WTC11 (cell line): ENCODE data around the gene CACNA1D. TPM values are rescaled to one million over a fixed set of nuclear protein-coding genes. Genes with fewer than 3 reads are reported as not detected.

Source experiments
- ATAC-seq: fragments of 200-7000 bp; cut with Tn5 transposase; 2 replicates; pipeline ENCODE4 v1.10.0; 2021; ENCODE audit warnings: mild to moderate bottlenecking, moderate library complexity
- CTCF ChIA-PET: fragments of 300-600 bp; sonication (Branson Sonifier 250); formaldehyde crosslinking; loops from one replicate; lab custom pipeline; 2021; ENCODE audit warnings: antibody characterized with exemption; lab: Charles Lee
- POLR2A ChIA-PET: fragments of 350-600 bp; sonication (Branson Sonifier 250); formaldehyde crosslinking; loops from one replicate; lab custom pipeline; 2021; ENCODE audit warnings: antibody characterized with exemption; lab: Charles Lee
- DNase-seq: peaks from one replicate; pipeline ENCODE4 v3.0.0; 2021; ENCODE audit warnings: low spot score
- H3K27ac Mint-ChIP-seq: 2 replicates; pipeline ENCODE4 v1.8.0; 2021; ENCODE audit warnings: mixed read lengths
- H3K27me3 Mint-ChIP-seq: 2 replicates; pipeline ENCODE4 v1.8.0; 2021; ENCODE audit warnings: low read depth, mild to moderate bottlenecking, moderate library complexity, mixed read lengths
- H3K36me3 Mint-ChIP-seq: 2 replicates; pipeline ENCODE4 v1.8.0; 2021; ENCODE audit warnings: mixed read lengths
- H3K4me1 Mint-ChIP-seq: 2 replicates; pipeline ENCODE4 v1.8.0; 2022; ENCODE audit warnings: mixed read lengths
- H3K4me3 Mint-ChIP-seq: 2 replicates; pipeline ENCODE4 v1.8.0; 2021; ENCODE audit warnings: mild to moderate bottlenecking, moderate library complexity, mixed read lengths
- H3K9me3 Mint-ChIP-seq: 2 replicates; pipeline ENCODE4 v1.8.0; 2021; ENCODE audit warnings: mixed read lengths
- ATF6 ChIP-seq: sonication (generic); formaldehyde crosslinking; IDR thresholded peaks from 2 replicates; pipeline ENCODE4 v1.8.1; 2023; ENCODE audit warnings: mild to moderate bottlenecking, missing genetic modification reagents
- ELF4 ChIP-seq: sonication (generic); formaldehyde crosslinking; IDR thresholded peaks from 2 replicates; pipeline ENCODE4 v1.8.1; 2022; ENCODE audit warnings: low read depth, mild to moderate bottlenecking, moderate library complexity, missing genetic modification reagents
- FOXK1 ChIP-seq: sonication (generic); formaldehyde crosslinking; IDR thresholded peaks from 2 replicates; pipeline ENCODE4 v1.8.0; 2022; ENCODE audit warnings: mild to moderate bottlenecking, moderate library complexity, missing genetic modification reagents
- FOXP4 ChIP-seq: sonication (generic); formaldehyde crosslinking; IDR thresholded peaks from 2 replicates; pipeline ENCODE4 v1.8.0; 2022; ENCODE audit warnings: mild to moderate bottlenecking, missing genetic modification reagents
- HMGA2 ChIP-seq: fragments of 250-450 bp; sonication (Bioruptor Pico); IDR thresholded peaks from 2 replicates; pipeline ENCODE4 v1.4.0; 2021; ENCODE audit warnings: mild to moderate bottlenecking, moderate library complexity
- HMGXB4 ChIP-seq: sonication (generic); formaldehyde crosslinking; IDR thresholded peaks from 2 replicates; pipeline ENCODE4 v1.8.1; 2023; ENCODE audit warnings: mild to moderate bottlenecking, moderate library complexity, missing genetic modification reagents
- MYBL2 ChIP-seq: sonication (generic); formaldehyde crosslinking; IDR thresholded peaks from 2 replicates; pipeline ENCODE4 v1.8.1; 2023; ENCODE audit warnings: mild to moderate bottlenecking, moderate library complexity, missing genetic modification reagents
- NFE2L1 ChIP-seq: sonication (generic); formaldehyde crosslinking; IDR thresholded peaks from 2 replicates; pipeline ENCODE4 v1.8.1; 2023; ENCODE audit warnings: missing genetic modification reagents
- SMAD3 ChIP-seq: sonication (generic); formaldehyde crosslinking; IDR thresholded peaks from 2 replicates; pipeline ENCODE4 v1.8.0; 2022; ENCODE audit warnings: missing genetic modification reagents, mild to moderate bottlenecking, borderline replicate concordance
- ZBTB21 ChIP-seq: sonication (generic); formaldehyde crosslinking; IDR thresholded peaks from 2 replicates; pipeline ENCODE4 v1.8.1; 2023; ENCODE audit warnings: mild to moderate bottlenecking, missing genetic modification reagents, borderline replicate concordance
- ZNF396 ChIP-seq: fragments of 250-450 bp; sonication (Bioruptor Pico); IDR thresholded peaks from 2 replicates; pipeline ENCODE4 v1.8.0; 2021; ENCODE audit warnings: mild to moderate bottlenecking, moderate library complexity, borderline replicate concordance
- ZNF416 ChIP-seq: fragments of 250-450 bp; sonication (Bioruptor Pico); IDR thresholded peaks from 2 replicates; pipeline ENCODE4 v1.9.0; 2021; ENCODE audit warnings: mild to moderate bottlenecking, inconsistent platforms
- total RNA-seq: library from RNA; stranded (reverse); gene quantifications from 3 replicates; pipeline ENCODE4 v1.2.3, GENCODE V29; 2021
- TF ChIP-seq, protein P1 (sequence below): sonication (generic); formaldehyde crosslinking; IDR thresholded peaks from 2 replicates; pipeline ENCODE4 v1.8.1; 2023; ENCODE audit warnings: mild to moderate bottlenecking, missing genetic modification reagents, borderline replicate concordance
- TF ChIP-seq, protein P2 (sequence below): sonication (generic); formaldehyde crosslinking; IDR thresholded peaks from 2 replicates; pipeline ENCODE4 v1.8.1; 2022; ENCODE audit warnings: mild to moderate bottlenecking, moderate library complexity, missing genetic modification reagents
- TF ChIP-seq, protein P3 (sequence below): sonication (generic); formaldehyde crosslinking; IDR thresholded peaks from 2 replicates; pipeline ENCODE4 v1.8.0; 2023; ENCODE audit warnings: mild to moderate bottlenecking, missing genetic modification reagents

Gene CACNA1D
- total RNA-seq, 1 experiment from 2014 or later, result 2.3 TPM

DNA sequence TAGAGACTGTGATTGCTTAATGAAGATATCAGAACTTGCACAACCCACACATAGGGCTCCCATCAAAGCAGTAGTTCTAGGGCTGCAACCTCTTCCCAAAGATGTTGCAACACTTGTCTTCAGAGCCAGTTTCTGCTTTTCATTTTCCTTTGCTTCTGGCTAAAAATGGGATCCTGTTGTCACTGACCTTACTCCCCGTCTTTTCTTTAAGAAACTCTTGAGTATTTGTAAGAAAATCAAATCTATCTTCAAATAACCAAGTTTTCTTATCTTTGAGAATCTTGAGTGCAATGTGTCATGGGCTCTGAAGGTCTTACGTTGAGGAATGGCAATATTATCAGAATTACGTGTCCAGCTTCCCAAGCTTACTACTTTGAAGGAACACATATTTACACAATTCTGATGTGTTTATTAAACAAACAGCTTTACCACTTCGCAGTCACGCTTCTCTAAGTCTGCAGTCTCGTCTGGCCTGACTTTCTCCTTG, 24.1 kb downstream of the CACNA1D start (continued):
- TF ChIP-seq, protein P1, sequence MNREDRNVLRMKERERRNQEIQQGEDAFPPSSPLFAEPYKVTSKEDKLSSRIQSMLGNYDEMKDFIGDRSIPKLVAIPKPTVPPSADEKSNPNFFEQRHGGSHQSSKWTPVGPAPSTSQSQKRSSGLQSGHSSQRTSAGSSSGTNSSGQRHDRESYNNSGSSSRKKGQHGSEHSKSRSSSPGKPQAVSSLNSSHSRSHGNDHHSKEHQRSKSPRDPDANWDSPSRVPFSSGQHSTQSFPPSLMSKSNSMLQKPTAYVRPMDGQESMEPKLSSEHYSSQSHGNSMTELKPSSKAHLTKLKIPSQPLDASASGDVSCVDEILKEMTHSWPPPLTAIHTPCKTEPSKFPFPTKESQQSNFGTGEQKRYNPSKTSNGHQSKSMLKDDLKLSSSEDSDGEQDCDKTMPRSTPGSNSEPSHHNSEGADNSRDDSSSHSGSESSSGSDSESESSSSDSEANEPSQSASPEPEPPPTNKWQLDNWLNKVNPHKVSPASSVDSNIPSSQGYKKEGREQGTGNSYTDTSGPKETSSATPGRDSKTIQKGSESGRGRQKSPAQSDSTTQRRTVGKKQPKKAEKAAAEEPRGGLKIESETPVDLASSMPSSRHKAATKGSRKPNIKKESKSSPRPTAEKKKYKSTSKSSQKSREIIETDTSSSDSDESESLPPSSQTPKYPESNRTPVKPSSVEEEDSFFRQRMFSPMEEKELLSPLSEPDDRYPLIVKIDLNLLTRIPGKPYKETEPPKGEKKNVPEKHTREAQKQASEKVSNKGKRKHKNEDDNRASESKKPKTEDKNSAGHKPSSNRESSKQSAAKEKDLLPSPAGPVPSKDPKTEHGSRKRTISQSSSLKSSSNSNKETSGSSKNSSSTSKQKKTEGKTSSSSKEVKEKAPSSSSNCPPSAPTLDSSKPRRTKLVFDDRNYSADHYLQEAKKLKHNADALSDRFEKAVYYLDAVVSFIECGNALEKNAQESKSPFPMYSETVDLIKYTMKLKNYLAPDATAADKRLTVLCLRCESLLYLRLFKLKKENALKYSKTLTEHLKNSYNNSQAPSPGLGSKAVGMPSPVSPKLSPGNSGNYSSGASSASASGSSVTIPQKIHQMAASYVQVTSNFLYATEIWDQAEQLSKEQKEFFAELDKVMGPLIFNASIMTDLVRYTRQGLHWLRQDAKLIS (CRISPR knock-in tag), result no peak
- TF ChIP-seq ZBTB21 (CRISPR knock-in tag), result no peak

DNA sequence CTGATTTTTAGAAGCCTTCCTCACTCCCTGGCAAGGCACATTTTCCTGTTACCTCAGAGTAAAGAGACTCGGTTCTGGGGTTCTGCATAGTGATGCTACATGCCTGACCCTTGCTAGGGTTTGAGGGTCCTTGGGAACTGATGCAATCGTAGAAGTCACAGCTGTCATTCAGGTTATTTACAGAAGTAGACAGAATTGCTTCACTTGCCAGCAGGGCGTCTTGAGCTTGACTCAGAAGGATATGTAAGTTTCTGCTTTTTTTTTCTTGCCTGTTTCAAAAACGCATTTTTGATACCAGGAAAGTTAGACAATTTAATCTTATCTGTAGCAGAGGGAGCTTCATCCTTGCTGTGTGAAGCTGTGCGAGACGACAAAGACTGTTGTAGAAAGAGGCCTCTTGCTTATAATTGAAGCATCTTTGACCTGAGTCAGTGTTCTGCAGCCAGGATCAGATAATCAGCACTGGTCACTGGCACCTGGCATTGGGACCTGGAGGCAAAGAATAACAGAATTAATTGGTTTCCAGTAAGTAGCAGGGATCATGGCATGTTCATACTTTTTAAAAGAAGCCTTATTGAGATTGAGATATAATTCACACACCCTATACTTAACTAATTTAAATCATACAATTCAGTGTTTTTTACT, 24.8 kb downstream of the CACNA1D start:
- no peaks in the 10 kb centered on the region for H3K9me3 Mint-ChIP-seq
- CTCF ChIA-PET, result interaction anchor here (1.0 kb wide), 1 partner anchor 25 kb away, joined by 3 read pairs; the partner anchor contains the start of gene CACNA1D
- H3K27ac Mint-ChIP-seq, result no peak overlapping the region
- no peaks in the 10 kb centered on the region for H3K4me1 Mint-ChIP-seq
- H3K4me3 Mint-ChIP-seq, result no peak overlapping the region
- TF ChIP-seq ATF6 (CRISPR knock-in tag), result no peak
- TF ChIP-seq, all 79 proteins: peak for 0
- Mint-ChIP-seq H3K27me3 (peaks cover 3% of the 10 kb centered on the region; the same call in 1 of the 2 replicates), H3K36me3 (no peaks in the 10 kb centered on the region)
- ATAC-seq (no peak), DNase-seq (no peak)
- POLR2A ChIA-PET, result no interaction called here

DNA sequence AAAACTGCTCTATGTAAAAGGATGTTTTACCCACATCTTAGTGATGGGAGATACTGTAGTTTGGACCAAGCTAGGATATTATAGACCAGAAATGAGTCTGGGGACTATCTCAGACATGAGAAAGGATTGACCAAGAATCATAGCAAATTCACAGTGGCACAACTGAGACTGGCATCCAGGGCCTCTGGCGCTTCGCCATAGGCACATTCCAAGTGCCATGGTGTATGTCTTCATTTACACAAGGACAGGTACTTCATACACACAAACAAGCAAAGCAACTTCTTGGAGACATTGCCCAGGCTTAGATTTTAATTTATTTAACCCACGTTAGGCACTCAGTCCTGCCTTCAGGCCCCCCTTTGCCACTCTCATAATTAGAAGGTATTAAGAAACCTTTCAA, 28.9 kb downstream of the CACNA1D start:
- DNase-seq (no peak), ATAC-seq (no peak)
- Mint-ChIP-seq H3K27ac (no peak overlapping the region), H3K27me3 (peaks cover 3% of the 10 kb centered on the region; the same call in 1 of the 2 replicates), H3K36me3 (no peaks in the 10 kb centered on the region), H3K9me3 (no peaks in the 10 kb centered on the region), H3K4me3 (no peak overlapping the region), H3K4me1 (no peaks in the 10 kb centered on the region)
- ChIA-PET POLR2A (no interaction called here), CTCF (no interaction called here)
- TF ChIP-seq FOXP4 (CRISPR knock-in tag) (no peak), ZNF416 (CRISPR knock-in tag) (no peak), ZNF396 (CRISPR knock-in tag) (no peak), HMGA2 (no peak), ELF4 (CRISPR knock-in tag) (no peak), NFE2L1 (no peak)
- TF ChIP-seq, protein P2, sequence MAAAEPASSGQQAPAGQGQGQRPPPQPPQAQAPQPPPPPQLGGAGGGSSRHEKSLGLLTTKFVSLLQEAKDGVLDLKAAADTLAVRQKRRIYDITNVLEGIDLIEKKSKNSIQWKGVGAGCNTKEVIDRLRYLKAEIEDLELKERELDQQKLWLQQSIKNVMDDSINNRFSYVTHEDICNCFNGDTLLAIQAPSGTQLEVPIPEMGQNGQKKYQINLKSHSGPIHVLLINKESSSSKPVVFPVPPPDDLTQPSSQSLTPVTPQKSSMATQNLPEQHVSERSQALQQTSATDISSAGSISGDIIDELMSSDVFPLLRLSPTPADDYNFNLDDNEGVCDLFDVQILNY (CRISPR knock-in tag), result no peak

DNA sequence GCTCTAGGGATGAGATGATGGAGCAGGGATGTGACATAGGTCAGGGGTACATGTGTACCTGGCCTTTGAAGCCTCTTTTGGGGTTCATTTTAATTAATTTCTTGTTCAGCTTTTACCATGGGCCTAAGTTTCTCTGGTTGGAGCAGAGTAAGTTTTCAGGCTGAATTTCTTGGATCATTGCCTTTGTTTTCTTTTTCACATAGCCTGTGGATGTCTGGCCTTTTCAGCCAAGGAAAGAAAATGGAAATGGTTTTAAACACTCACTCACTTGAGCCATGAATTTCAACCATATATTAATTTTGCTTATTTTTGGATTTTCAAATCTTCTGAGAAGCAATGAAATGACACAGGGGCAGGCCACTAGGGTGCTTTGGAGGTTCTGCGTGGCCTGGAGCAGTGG, 30.2 kb downstream of the CACNA1D start:
- Mint-ChIP-seq H3K27me3 (peaks cover 3% of the 10 kb centered on the region; the same call in 1 of the 2 replicates), H3K27ac (no peak overlapping the region), H3K9me3 (no peaks in the 10 kb centered on the region), H3K36me3 (no peaks in the 10 kb centered on the region), H3K4me3 (no peak overlapping the region), H3K4me1 (no peaks in the 10 kb centered on the region)
- ChIA-PET POLR2A (no interaction called here), CTCF (interaction anchor here (2.0 kb wide), 1 partner anchor 11 kb away, joined by 5 read pairs; no protein-coding TSS in a partner anchor)
- DNase-seq, result no peak
- ATAC-seq, result no peak
- TF ChIP-seq, protein P3, sequence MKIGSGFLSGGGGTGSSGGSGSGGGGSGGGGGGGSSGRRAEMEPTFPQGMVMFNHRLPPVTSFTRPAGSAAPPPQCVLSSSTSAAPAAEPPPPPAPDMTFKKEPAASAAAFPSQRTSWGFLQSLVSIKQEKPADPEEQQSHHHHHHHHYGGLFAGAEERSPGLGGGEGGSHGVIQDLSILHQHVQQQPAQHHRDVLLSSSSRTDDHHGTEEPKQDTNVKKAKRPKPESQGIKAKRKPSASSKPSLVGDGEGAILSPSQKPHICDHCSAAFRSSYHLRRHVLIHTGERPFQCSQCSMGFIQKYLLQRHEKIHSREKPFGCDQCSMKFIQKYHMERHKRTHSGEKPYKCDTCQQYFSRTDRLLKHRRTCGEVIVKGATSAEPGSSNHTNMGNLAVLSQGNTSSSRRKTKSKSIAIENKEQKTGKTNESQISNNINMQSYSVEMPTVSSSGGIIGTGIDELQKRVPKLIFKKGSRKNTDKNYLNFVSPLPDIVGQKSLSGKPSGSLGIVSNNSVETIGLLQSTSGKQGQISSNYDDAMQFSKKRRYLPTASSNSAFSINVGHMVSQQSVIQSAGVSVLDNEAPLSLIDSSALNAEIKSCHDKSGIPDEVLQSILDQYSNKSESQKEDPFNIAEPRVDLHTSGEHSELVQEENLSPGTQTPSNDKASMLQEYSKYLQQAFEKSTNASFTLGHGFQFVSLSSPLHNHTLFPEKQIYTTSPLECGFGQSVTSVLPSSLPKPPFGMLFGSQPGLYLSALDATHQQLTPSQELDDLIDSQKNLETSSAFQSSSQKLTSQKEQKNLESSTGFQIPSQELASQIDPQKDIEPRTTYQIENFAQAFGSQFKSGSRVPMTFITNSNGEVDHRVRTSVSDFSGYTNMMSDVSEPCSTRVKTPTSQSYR (CRISPR knock-in tag), result no peak
- TF ChIP-seq MYBL2 (CRISPR knock-in tag) (no peak), SMAD3 (CRISPR knock-in tag) (no peak), ELF4 (CRISPR knock-in tag) (no peak), HMGXB4 (CRISPR knock-in tag) (no peak), FOXK1 (CRISPR knock-in tag) (no peak)
